GM19351 (cell line): ENCODE data around the gene MLF2.
"Not testable (repeated sequence)": the region's sequence is repeated elsewhere in the genome, so short reads cannot be mapped to it uniquely, and the experiment has no call there.

Source experiments
- ATAC-seq: cut with Tn5 transposase; IDR thresholded peaks from one replicate; pipeline ENCODE4 v1.9.1; 2021; ENCODE audit warnings: mild to moderate bottlenecking, moderate library complexity; ENCODE audit not compliant: unreplicated experiment

Gene MLF2

DNA sequence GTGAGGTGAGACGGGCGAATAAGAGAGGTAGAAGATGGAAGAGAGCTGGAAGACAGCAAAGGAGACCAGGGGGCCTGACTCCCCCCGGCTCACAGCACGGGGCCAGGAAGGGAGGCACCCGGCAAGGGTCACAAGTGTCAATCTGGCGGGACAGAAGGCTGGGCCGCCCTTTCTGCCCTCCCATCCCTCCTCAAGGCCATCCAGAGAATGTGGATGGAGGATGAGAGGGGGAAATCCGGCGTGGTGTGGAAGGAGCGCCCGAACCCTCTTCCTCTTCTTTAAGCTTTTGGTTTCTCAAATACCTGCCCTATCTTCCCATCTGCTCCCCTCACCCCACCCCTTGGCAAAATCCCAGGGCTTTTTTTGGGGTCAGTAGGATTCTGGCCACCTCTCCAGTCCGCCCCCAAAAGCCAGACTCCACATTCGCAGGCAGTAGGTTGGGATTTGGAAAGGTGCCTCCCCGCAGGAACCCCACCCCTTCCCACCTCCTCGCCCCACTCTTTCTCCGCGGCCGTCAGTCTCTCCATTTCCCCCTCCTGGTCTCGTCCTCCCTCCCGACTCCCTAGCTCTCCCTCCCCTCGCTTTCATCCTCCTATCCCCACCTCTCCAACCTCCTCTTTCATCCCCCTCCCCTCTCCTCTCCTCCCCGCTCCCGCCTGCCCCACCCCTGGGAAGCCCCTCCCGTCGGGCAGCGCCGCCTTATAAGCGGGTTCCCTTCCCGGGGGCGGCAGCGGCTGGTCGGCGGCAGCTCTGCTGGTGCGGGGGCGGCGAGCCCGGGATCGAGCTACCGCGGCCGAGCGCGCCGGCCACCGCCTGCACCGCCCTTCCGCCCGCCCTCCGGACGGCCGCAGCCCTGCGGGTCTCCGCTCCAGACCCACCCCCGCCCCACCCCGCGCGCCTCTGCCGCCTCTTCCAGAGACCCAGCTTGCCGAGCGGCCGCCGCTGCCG lies 13.0 kb upstream of the MLF2 start, which contains the start of gene PTMS:
PTMS (plus strand) TSS at position 730 of the 948 bp plus-strand sequence. CDS start 343 bp downstream, outside the sequence.
- ATAC-seq, result no peak

DNA sequence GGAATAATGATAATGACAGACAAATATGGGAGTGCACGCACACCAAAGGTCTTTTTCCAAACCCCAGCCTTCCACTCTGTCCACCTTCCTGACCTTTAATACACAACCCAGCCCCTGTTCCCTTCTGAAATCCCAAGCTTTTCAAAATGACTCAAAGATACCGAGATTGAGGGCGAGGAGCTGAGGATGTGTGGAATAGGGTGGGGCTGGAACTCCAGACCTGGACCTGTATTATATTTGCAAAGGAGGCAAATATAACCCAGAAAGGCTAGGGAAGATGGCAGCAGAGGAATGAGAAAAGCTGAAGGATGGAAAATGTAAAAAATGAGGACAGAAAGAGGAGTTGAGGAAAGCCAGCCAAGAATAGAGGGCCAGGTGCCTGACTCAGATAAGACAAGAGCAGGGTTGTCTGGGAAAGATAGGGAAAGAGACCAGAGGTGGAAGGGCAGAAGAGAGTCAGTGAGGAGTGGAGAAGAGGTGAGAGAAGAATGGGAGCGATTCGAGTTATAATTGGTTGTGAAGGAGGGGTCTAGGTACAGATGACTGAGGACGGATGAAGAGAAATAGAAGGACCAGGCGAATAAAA lies 12.2 kb upstream of the MLF2 start:
- ATAC-seq, result no peak

DNA sequence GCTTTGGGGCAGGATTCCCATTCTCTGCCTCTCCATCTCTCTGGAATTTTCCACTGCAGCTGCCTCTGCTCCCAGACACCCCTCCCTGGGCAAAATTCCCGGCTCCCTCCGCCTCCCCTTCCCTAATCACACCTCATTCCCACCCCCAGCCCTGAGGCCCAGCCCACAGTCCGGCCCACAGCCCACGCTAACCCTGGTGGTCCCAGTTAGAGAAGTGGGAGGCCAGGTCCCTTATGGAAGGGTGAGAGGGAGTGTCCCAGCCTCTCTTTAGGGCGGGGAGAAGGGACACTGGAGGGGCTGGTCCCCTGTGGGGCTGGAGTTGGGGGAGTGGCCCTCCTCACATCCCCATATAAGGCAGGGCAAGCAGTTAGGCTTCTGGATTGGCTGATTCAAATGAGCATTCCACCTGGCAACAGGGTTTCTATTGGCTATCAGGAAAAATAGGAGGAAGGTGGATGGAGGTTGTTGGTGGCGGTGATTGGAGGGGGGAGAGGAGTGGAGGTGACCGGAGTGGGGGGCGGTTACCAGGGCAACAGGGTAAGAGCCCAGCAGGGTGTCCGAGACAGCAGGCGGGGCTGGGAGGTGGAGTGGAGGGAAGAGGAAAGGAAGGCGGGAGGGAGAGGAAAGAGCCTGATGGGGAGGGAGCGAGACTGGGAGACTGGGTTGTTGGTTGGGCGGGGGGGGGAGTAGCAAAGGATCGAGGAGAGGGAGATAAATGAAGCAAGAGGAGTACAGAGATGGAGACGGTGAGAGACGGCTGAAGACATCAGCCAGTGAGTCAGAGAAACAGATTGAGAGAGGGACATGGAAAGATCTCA lies 11.3 kb upstream of the MLF2 start:
- peak; percentile 84 for ATAC-seq

DNA sequence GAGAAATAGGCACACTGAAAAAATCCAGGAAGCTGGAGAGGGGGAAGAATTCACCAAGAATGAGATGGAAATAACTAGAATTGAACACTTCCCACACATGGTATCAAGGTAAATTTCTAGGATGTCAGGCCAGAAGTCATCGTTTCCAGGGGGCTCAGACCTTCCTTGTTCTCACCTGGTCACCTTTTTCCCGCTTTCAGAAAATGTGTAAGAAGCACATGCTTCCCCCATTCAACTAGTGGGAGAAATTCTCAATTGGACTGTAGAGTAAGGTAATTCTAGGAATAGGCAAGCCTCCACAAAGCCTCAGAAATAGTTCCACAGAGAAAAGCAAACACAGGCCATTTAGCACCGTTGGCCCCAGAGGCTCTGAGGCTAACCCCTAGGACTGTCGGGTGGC lies 10.4 kb upstream of the MLF2 start:
- ATAC-seq, result no peak

DNA sequence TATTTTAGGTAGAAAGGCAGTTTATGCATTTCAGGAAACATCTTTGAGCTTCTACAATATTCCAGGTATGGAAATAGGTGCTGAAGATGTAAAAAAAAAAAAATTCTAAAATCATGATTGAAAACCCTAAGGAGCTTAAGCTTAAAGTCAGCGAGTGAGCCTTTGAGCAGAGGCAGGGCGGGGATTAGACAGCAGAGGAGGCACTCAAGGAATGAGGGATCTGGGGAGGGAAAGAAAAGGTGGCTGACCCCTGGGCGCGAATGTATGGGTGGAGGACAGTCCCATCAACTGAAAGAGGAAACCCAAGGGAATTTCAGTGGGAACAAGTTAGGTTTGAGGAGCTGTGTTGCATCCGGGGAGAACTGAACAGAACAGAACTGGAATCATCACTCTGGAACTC lies 6.8 kb upstream of the MLF2 start:
- ATAC-seq, result no peak

DNA sequence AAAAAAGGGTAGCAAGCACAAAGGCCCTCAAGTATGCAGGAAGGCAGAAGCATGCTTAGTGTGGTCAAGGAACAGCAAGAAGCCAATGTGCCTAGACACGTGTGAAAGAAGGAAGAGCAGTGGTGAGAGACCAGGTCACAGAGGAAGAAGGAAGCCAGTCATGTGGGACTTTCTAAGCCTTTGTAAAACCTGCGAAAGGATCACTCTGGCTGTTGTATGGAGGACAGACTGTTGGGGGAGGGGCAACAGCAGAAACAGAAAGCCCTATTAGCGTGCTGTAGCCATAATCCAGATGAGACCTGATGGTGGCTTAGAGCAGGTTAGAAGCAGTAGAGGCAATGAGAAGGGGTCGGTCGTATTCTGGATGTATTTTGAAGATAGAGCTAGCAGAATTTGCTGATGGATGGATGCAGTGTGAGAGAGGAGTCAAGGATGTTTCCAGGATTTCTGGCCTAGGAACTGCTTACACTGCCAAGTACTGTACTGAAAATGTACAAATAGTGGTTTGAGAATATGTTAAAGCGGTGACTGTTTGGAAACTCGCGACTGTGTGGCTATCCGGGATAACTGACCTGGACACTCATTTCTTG lies 5.7 kb upstream of the MLF2 start:
- ATAC-seq, result no peak

DNA sequence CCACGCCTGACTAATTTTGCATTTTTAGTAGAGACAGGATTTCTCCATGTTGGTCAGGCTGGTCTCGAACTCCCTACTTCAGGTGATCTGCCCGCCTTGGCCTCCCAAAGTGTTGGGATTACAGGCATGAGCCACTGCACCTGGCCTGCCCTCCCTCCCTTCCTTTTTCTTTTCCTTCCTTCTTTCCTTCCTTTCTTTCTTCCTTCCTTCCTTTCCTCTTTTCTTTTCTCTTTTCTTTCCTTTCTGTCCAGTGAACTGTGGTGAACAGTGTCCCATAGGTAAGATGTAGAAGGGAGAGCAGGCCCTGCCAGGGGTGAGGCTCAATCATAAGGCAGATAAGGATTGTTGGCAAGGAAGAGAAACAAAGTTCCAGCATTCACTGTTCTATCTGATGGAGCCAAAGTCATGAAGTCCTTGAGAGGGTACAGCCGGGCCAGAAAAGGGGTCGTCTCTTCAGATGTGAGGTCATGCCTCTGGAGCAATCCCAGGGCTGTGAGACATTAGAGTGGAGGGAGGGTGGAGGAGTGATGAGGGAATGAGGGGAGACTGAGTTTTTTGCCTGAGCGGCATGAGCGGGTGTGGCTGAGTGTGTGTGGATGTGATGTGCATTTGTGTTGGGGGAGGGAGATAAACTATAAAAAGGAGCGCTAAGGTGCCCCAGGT lies 4.2 kb upstream of the MLF2 start:
- ATAC-seq, result no peak

DNA sequence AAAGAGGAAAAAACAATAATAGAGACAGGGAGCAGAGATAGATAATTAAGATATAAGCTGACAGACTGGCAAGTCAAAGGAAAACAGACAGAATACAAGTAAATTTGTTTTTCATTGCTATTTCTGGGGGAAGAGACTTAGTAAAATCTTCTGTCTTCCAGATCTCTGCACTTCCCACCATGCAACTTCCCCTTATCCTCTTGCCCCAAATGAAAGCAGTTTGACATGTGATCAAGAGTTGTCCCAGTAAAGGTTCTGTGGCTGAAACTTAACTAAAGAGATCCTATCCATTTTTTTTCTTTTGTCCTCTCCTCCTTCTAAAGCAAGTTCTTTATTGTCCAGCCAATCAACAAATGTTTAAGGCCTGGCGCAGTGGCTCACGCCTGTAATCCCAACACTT lies 1.5 kb upstream of the MLF2 start:
- no peak for ATAC-seq

DNA sequence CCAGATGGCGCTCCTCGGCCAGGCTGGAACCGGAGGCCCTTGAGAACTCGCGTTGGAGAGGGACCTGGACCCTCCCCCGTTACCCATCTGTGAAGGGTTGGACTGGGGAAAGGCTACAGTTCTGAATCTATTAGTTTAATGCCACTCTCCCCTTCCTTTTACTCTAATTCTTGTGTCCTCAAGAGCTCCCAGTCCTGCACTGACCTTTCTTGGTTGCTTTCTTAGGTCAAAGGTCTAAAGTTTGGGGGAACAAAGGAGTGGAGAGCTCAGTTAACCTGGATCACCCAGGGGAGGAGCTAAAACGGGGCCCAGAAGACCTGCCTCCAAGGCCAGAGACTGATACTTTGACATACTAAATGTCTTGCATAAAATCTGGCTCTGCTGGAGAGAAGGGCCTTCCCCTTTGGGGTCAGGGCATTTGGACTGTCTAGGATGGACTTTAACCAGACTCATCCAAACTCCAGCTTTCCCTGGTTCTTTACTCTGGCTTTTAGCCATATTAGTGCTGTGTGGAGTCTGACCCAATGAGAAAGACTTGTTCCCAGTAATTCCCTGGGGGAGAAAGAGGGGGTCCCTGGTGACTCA lies 923 bp upstream of the MLF2 start:
- no peak for ATAC-seq

DNA sequence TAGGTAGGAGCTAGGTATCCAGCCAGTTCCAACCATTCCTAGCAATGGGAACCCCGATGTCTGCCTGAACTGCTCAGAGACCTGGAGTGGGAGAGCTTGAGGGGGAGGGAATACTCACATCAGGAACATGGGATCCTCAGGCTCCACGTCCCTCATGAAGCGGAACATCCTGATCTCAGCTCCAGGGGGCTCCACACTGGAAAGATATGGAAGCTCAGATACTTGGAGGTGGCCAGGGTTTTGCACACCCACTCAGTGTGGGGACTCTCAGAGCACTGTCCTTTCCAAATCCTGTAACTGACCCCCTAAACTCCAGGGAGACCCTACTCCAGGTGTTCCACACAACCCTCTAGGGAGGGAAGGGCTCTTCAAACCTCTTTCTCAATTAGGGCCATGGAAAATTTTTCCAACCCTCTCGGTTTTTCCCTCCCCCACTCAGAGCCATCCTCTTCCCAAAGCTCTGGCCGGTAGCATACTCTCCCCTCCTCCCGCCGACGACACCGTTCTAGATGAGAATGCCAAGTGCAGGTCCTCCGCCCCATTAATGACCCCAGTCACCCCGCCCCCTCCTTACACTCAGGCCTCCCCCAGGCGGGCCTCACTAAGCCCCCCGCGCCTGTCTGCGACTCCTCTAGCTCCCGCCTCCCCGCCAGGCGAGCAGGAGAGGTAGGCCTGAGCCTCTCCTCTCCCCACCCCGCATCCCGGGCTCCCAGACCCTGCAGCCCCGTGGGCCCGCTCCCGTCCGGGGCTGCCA lies 597 bp downstream of the MLF2 start:
- peak; percentile 3 for ATAC-seq

DNA sequence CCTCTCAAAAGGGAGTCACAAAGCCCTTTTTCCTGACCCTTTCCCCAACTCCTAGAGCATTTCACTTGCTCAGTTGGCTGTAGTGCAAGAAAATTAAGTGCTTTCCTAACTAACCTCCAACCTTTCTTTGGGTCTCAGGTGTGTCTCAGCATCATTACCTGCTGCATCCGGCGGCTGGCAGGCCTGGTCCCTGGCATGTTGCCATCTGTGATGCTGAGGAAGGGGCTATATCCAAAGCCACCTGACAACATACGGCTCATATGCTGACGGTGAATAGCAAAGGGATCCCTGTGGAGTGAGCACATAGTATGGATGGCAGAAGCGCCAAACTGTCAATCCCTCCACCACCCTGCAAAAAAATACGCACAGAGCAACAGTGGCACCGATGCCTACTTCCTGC lies 1.2 kb downstream of the MLF2 start:
- no peak for ATAC-seq

DNA sequence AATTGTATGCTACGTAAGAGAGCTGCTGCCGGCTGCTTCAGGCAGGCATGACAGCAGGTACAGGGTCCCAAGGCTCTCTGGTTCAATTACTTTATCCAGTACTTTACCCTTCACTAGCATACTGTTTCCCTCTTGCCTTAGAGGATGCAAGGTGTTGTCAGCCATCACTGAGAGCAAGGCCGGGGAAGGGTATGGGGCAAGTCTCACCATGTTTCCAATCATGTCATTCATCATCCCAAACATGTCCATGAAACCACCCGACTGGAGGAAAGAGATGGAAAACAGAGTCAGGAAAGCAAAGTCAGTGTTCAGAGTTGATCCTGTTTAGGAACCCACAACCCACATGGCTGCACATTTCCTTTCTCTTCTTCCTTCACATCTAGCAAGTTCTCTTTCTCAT lies 2.4 kb downstream of the MLF2 start:
- ATAC-seq, result no peak

DNA sequence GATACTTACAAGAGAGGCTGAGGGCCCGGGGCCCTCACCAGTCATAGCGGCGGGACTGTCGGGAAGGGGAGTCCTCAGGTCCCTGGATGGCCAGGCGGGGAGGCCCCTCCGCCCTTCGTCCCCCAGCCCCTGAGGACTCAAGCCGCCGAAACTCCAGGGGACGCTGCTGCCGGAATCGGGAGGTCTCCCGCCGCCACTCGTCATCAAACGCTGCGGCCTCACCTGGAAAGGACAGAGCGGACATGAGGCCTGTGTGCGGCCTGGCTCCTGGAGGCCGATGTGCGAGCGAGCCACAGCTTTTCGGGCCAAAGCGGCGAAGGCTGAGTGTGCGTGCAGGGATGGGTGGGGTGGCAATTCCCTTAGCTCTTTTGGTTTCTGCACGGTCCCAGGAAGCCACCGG lies 4.2 kb downstream of the MLF2 start:
- ATAC-seq, result no peak

DNA sequence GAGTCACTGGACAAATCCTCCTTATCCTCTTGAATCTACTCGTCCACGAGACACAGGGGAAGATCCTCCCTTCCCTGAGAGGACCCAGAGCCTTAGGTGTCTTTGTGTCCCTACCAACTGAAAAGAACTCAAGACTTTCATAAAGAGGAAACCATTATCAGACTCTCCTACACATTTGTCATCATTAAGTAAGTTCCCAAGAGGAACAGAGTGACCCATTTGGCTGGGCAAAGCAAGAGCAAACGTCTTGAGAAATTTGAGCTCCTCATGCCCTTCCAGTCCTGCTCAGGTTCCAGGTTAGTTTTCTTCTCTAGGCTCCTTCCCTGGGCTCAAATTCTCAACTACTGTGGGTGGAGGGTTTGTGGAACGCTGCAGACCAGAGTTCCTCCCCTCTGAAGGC lies 5.7 kb downstream of the MLF2 start:
- ATAC-seq, result no peak

DNA sequence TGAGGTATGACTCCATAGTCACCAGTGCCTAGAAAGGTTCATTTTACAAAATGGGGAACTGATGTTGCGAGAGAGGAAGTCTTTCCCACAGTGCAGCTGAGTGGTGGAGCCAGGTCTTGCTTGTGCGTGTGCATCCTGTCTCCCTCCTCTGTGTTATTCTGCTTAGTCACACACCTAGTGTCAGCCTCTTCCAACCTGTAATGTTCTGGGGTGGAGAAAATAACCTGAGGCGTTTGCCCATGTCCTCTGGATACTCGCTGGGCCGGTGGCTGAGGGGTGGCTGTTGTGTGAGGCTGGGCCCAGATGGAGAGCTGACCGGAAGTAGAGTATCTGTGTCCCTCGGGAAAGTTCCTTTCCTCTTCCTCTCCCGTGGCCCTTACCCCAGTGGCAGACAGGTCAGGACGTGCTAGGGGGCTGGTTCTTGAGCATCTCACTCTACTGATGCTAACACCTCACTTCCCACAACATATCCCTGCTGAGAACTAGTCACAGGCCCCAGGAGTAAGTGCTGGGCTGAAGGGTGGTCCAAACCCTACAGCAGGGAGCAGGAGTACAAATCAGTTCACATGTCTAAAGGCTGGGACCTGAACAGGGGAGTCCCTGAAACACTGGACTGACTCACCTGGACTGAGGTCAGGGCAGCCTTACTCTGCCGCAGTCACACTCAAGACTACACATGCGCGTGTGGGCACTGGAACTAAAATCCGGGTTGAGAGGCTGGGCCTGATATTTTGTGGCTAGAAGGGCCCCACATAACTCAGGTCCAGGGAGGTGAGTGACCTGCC lies 7.0 kb downstream of the MLF2 start:
- ATAC-seq, result no peak

DNA sequence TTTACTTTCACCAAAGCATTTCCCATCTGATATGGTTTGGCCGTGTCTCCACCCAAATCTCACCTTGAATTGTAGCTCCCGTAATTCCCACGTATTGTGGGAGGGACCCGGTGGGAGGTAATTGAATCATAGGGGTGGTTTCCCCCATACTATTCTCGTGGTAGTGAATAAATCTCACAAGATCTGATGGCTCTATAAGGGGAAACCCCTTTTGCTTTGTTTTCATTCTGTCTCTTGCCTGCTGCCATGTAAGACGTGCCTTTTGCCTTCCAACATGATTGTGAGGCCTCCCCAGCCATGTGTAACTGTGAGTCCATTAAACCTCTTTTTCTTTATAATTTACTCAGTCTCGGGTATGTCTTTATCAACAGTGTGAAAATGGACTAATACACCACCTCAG lies 9.6 kb downstream of the MLF2 start:
- ATAC-seq, result not testable (repeated sequence)

DNA sequence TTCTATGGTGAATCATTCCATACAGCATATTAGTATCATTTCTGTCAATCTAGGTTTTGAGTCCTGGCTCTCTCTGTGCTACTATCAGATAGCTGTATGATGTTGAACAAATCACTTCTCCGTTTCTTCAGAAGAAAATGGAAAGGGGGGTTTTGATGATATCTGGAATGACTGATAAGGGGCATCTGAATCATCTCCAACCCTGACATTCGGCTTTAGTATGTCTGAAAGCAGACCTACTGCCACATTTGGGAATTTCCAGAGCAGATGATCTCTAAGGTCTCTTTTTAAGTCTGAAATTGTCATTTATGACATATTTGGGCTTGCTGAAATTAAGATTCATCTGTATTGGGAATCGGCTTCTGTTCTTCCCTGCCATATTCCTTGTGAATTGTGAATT lies 10.1 kb downstream of the MLF2 start:
- ATAC-seq, result no peak

DNA sequence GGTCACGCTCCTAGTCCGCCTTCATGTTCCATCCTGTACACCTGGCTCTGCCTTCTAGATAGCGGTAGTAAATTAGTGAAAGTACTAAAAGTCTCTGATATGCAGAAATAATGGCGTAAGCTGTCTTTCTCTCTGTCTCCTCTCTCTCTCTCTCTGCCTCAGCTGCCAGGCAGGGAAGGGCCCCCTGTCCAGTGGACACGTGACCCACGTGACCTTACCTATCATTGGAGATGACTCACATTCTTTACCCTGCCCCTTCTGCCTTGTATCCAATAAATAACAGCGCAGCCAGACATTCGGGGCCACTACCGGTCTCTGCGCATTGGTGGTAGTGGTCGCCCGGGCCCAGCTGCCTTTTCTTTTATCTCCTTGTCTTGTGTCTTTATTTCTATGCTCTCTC lies 10.9 kb downstream of the MLF2 start:
- ATAC-seq, result not testable (repeated sequence)

DNA sequence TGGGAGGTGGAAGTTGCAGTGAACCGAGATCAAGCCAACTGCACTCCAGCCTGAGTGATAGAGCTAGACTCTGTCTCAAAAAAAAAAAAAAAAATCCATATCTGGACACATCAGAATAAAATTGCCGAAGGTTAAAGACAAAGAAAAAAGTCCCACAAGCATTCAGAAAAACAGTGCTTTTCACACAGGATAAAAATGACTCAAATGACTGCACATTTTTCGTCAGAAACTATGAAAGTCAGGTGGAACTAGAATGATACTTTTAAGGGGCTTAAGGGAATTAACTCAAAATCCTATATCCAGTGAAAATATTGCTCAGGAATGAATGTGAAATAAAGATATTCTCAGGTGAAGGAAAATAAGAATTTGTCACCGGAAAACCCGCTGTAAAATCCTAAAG lies 16.2 kb downstream of the MLF2 start:
- ATAC-seq, result no peak
